Measurements from ENCODE around the gene RBM27. TPM values are rescaled to one million over a fixed set of nuclear protein-coding genes. Genes with fewer than 3 reads are reported as not detected.
"Not testable (repeated sequence)": the region's sequence is repeated elsewhere in the genome, so short reads cannot be mapped to it uniquely, and the experiment has no call there.

RBM27 gene
- total RNA-seq, 2 experiments from 2014 or later: 19.0 to 26.5 TPM

DNA sequence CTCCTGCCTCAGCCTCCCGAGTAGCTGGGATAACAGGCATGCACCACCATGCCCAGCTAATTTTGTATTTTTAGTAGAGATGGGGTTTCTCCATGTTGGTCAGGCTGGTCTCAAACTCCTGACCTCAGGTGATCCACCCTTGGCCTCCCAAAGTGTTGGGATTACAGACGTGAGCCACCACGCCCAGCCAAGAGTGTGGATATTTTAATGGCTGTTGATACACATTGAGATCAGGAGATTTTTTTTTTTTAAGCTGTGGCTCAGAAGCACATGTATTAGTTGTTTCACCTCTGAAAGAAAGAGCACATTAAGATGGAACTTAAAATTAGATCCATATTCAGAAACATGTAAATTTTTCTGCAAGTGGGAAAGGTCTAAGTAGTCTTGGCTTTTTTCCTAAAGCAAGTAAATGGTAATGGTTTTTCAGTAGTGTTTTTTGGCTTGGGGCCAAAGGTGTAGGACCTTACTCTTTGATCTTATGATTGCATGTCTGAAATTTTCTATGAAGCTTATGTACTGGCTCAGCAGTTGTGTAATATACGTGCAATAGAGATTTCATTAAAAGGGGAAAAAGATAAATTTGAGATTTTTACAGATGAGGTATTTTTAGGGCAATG is 9.9 kb downstream of the RBM27 start:
- Mint-ChIP-seq H3K27ac (no peak overlapping the region), H3K4me3 (no peak overlapping the region), H3K4me1 (peaks cover 19% of the 10 kb centered on the region), H3K36me3 (peaks cover 12% of the 10 kb centered on the region), H3K9me3 (ENCODE audit: low read depth) (no peaks in the 10 kb centered on the region), H3K27me3 (no peaks in the 10 kb centered on the region)
- ATAC-seq: no peak
- CTCF ChIA-PET: no interaction called here
- DNase-seq: no peak

DNA sequence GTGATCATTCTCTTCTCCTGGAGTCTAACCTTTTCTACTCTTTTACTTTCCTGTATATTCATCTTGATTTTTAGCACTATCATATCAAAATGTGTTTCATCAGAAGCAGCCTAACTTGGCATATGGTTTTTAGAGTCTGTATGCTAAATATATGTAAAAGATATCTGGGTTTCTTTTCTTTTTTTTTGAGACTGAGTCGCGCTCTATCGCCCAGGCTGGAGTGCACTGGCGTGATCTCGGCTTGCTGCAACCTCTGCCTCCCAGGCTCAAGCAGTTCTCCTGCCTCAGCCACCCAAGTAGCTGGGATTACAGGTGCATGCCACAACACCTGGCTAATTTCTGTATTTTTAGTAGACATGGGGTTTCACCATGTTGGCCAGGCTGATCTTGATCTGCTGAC is 11.5 kb downstream of the RBM27 start:
- CTCF ChIA-PET; DNase-seq; H3K9me3 Mint-ChIP-seq (ENCODE audit: low read depth); H3K27ac Mint-ChIP-seq; H3K4me3 Mint-ChIP-seq; ATAC-seq; H3K27me3 Mint-ChIP-seq: not testable (repeated sequence)
- peaks cover 12% of the 10 kb centered on the region for H3K4me1 Mint-ChIP-seq
- H3K36me3 Mint-ChIP-seq: peaks cover 16% of the 10 kb centered on the region

DNA sequence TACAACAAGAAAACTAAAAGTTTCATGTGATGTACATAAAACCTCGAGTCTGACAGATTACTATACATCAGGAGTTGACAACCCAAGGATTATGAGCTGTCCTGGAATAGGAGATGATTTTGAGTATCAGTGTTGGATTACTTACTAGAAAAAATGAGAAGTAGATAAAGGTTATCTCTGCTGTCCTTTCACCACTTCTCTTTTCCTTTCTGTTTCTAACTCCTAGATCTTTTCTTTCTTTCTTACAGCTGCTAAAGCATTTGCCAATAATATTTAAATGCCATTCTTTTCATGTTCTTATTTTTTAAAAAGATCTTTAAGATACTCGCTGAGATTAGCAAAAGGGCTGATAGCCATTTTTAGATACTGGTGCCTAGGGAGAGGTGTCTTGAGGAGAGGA is 14.8 kb downstream of the RBM27 start:
- no peak for ATAC-seq
- CTCF ChIA-PET: interaction anchor here (1.8 kb wide), 1 partner anchor 15 kb away, joined by 3 read pairs; the partner anchor contains the start of gene RBM27
- H3K36me3 Mint-ChIP-seq: peaks cover 19% of the 10 kb centered on the region

DNA sequence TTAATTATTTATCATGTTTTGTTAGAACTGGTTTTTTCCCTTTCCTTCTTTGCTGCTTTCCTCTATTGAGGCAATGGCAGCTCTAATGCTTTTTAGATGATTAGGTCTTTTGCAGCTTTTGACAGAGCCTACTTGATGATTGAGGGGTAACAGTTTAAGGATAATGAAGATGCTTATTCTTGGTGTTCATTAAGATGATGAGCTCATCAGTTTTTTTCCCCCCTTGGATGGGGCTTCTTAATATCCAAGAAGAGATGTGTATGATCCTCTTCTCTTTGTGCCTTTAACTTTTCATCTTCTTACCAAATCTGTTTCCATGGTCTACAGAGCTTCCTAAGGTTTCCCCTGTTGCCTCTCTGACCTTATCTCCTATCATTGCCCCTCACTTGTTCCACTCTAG is 15.8 kb downstream of the RBM27 start:
- DNase-seq: no peak
- CTCF ChIA-PET: interaction anchor here (1.8 kb wide), 1 partner anchor 16 kb away, joined by 3 read pairs; the partner anchor contains the start of gene RBM27
- no peak for ATAC-seq
- no peaks in the 10 kb centered on the region for H3K9me3 Mint-ChIP-seq (ENCODE audit: low read depth)
- H3K4me1 Mint-ChIP-seq: peaks cover 12% of the 10 kb centered on the region
- H3K27ac Mint-ChIP-seq: no peak overlapping the region
- peaks cover 24% of the 10 kb centered on the region for H3K36me3 Mint-ChIP-seq
- no peaks in the 10 kb centered on the region for H3K27me3 Mint-ChIP-seq
- no peak overlapping the region for H3K4me3 Mint-ChIP-seq

More for the DNA sequence above, 14.8 kb downstream of the RBM27 start:
- Mint-ChIP-seq H3K27me3 (no peaks in the 10 kb centered on the region), H3K4me3 (no peak overlapping the region), H3K27ac (no peak overlapping the region), H3K9me3 (ENCODE audit: low read depth) (no peaks in the 10 kb centered on the region), H3K4me1 (peaks cover 16% of the 10 kb centered on the region)
- no peak for DNase-seq

DNA sequence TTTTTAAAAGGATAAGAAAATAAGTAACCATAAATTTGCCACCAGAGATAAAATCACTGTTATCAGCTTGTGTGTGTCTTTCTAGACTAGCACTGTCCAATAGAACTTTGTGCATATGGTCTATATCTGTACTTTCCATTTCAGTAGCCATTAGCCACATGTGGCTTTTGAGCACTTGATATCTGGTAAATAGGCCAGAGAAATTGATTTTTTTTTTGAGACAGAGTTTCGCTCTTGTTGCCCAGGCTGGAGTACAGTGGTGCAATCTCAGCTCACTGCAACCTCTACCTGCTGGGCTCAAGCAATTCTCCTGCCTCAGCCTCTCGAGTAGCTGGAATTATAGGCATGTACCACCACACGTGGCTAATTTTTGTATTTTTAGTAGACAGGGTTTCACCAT is 17.8 kb downstream of the RBM27 start:
- no peak overlapping the region for H3K4me3 Mint-ChIP-seq
- CTCF ChIA-PET: interaction anchor here (1.3 kb wide), 1 partner anchor 9 kb away, joined by 5 read pairs; no protein-coding TSS in a partner anchor
- peaks cover 8% of the 10 kb centered on the region for H3K4me1 Mint-ChIP-seq
- H3K27me3 Mint-ChIP-seq: no peaks in the 10 kb centered on the region
- H3K9me3 Mint-ChIP-seq (ENCODE audit: low read depth): no peaks in the 10 kb centered on the region
- no peak overlapping the region for H3K27ac Mint-ChIP-seq
- ATAC-seq: no peak
- no peak for DNase-seq
- H3K36me3 Mint-ChIP-seq: peaks cover 27% of the 10 kb centered on the region

DNA sequence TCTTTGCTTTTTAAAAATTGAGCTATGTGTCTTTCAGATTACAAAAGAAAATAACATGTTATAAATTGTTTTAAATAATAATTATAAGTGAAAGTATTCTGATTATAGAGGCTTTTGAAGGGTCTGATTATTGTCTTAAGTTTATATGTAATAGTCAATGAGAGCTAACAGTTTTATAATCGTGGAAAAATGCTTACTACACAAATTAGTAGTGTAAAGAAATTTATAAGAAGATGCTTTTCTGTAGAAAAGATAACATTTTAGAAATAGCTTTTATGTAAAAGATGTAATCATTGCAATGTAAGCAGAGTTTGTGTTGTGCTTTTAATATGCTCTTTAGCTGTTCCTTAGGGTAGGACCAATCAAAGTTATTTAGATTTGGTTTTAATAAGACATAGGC is 18.6 kb downstream of the RBM27 start:
- ATAC-seq: no peak
- H3K27ac Mint-ChIP-seq: no peak overlapping the region
- peaks cover 8% of the 10 kb centered on the region for H3K4me1 Mint-ChIP-seq
- H3K36me3 Mint-ChIP-seq: peaks cover 27% of the 10 kb centered on the region
- H3K9me3 Mint-ChIP-seq (ENCODE audit: low read depth): no peaks in the 10 kb centered on the region
- no peaks in the 10 kb centered on the region for H3K27me3 Mint-ChIP-seq
- CTCF ChIA-PET: no interaction called here
- DNase-seq: no peak
- no peak overlapping the region for H3K4me3 Mint-ChIP-seq

DNA sequence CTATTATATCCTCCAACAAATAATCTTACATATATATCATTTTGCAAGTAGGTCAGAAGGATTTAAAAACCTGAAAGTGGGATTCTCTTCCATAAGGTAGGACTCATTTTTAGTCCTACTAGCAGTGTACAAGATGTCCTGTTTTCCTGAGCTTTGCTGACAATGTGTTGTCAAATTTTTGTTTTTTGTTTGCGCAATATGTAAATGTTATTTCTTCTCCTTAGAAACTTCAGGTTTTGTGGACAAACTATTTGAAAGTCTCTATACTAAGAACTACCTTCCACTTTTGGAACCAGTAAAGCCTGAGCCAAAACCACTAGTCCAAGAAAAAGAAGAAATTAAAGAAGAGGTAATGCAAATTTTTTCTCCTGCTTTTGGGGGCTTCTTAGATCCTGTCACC is 19.8 kb downstream of the RBM27 start:
- H3K36me3 Mint-ChIP-seq: peaks cover 27% of the 10 kb centered on the region
- ATAC-seq: no peak
- H3K27ac Mint-ChIP-seq: no peak overlapping the region
- no peak overlapping the region for H3K4me3 Mint-ChIP-seq
- no peaks in the 10 kb centered on the region for H3K9me3 Mint-ChIP-seq (ENCODE audit: low read depth)
- peaks cover 6% of the 10 kb centered on the region for H3K4me1 Mint-ChIP-seq
- DNase-seq: no peak
- CTCF ChIA-PET: no interaction called here
- no peaks in the 10 kb centered on the region for H3K27me3 Mint-ChIP-seq

DNA sequence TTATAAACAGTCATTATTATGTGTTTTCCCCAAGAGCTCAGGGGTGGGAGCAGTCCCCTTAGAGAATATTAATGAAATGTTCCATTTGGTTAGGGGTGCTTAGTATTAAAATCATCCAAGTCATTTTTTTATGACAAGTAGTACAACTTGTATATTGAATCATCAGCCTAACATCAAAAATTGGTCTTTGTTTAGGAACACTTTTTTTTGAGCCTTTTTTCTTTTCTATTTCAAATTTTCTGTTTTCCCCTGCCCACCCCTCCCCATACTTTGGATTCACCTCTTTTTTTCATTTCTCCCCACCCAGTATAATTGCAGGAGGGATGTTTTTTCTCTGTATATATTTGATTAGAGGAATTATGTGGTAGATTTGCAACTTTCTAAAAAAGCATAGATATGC is 25.8 kb downstream of the RBM27 start:
- H3K27me3 Mint-ChIP-seq: no peaks in the 10 kb centered on the region
- peaks cover 39% of the 10 kb centered on the region for H3K36me3 Mint-ChIP-seq
- DNase-seq (no peak), ATAC-seq (no peak)
- no peaks in the 10 kb centered on the region for H3K4me1 Mint-ChIP-seq
- no peak overlapping the region for H3K4me3 Mint-ChIP-seq
- CTCF ChIA-PET: no interaction called here
- peak overlapping the region; percentile 50 for H3K27ac Mint-ChIP-seq
- no peaks in the 10 kb centered on the region for H3K9me3 Mint-ChIP-seq (ENCODE audit: low read depth)

DNA sequence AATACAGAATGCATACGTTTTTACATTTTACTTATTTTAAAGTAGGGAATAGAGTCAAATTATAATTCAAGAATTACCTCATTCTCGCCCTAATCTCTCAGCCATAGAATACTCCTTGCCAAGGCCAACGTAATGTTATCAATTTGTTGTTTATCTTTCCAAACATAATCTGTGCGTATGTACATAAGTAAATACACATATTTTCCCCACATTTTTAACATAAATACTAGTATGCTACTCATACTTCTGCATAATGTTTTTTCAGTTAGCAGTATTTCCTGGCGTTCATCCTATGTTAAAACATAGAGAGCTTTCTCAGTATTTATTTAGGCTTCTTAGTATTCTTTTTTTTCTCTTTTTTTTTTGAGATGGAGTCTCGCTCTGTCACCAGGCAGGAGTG is 28.8 kb downstream of the RBM27 start:
- no peak for DNase-seq
- Mint-ChIP-seq H3K27me3 (no peaks in the 10 kb centered on the region), H3K9me3 (ENCODE audit: low read depth) (no peaks in the 10 kb centered on the region), H3K36me3 (peaks cover 43% of the 10 kb centered on the region), H3K4me1 (no peaks in the 10 kb centered on the region), H3K4me3 (no peak overlapping the region), H3K27ac (no peak overlapping the region)
- CTCF ChIA-PET: no interaction called here
- ATAC-seq: no peak

DNA sequence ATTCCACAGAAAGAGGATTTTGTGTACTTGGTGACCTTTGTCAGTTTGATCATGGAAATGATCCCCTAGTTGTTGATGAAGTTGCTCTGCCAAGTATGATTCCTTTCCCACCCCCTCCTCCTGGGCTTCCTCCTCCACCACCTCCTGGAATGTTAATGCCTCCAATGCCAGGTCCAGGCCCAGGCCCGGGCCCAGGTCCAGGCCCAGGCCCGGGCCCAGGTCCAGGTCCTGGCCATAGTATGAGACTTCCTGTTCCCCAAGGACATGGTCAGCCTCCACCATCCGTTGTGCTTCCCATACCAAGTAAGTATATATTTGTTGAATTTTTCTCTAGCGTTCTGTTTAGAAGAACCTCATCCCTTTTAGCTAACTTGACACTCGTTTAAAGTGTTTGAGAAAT is 30.0 kb downstream of the RBM27 start:
- Mint-ChIP-seq H3K9me3 (ENCODE audit: low read depth) (no peaks in the 10 kb centered on the region), H3K27ac (no peak overlapping the region), H3K27me3 (no peaks in the 10 kb centered on the region), H3K4me1 (peaks cover 2% of the 10 kb centered on the region), H3K36me3 (peaks cover 45% of the 10 kb centered on the region), H3K4me3 (no peak overlapping the region)
- CTCF ChIA-PET: no interaction called here
- ATAC-seq (no peak), DNase-seq (no peak)

DNA sequence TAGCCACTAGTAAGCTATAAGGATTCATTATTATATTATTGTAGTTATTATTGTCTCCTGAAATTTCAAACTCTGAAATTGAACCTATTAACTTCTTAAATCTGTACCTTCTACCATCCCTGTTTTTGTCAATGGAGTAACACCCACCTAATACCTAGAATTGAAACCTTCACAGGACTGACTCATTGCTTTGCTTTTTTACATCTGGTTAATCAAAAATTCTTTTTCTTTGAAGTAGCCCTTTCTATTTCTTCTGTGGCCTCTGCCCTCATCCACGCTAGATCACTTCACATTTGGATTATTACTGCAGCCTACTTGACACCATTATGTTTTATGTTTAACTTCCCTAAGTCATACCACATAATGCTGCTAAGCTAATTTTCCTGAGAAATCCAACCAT is 35.6 kb downstream of the RBM27 start:
- Mint-ChIP-seq H3K4me3 (no peak overlapping the region), H3K27me3 (no peaks in the 10 kb centered on the region), H3K4me1 (peaks cover 11% of the 10 kb centered on the region), H3K36me3 (peaks cover 22% of the 10 kb centered on the region), H3K27ac (peak overlapping the region; percentile 9), H3K9me3 (ENCODE audit: low read depth) (no peaks in the 10 kb centered on the region)
- no peak for DNase-seq
- ATAC-seq: peak; percentile 58
- CTCF ChIA-PET: interaction anchor here (0.6 kb wide), 1 partner anchor 65 kb away, joined by 3 read pairs; no protein-coding TSS in a partner anchor

DNA sequence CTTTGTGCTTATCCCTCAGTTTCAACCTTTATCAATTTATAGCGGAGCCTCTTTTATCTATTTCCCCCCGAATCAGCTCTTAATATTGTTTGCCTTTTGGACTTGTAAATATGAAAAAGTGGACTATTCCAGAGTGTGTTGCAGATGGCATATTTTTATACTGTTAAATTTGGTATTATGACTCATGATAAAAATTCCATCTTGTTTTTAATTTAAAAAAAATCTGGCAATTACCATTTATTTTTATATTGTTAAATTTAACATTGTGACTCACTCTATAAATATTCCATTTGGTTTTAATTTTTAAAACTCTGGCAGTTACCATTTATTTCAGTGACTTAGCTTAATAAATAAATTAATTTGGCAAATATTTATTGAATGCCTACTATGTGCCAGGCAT is 37.5 kb downstream of the RBM27 start:
- H3K36me3 Mint-ChIP-seq: peaks cover 23% of the 10 kb centered on the region
- H3K9me3 Mint-ChIP-seq (ENCODE audit: low read depth): no peaks in the 10 kb centered on the region

DNA sequence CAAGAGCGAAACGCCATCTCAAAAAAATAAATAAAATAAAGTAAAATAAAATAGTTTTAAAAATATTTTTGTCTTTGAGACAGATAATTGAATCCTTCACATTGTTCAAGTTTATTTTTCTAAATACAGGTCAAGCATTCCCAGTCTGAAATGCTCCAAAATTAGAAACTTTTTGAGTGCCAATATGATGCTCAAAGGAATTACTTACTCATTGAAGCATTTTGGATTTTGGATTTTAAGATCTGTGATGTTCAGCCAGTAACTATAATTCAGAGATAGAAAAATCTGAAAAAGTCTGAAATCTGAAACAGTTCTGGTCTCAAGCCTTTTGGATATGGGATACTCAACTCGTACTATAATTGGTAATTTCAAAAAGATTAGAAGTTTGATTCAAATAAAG is 39.8 kb downstream of the RBM27 start:
- CTCF ChIA-PET: no interaction called here
- no peak for DNase-seq
- no peaks in the 10 kb centered on the region for H3K27me3 Mint-ChIP-seq
- H3K4me1 Mint-ChIP-seq: peaks cover 15% of the 10 kb centered on the region
- H3K36me3 Mint-ChIP-seq: peaks cover 20% of the 10 kb centered on the region
- ATAC-seq: no peak
- H3K4me3 Mint-ChIP-seq: no peak overlapping the region
- no peak overlapping the region for H3K27ac Mint-ChIP-seq
- H3K9me3 Mint-ChIP-seq (ENCODE audit: low read depth): no peaks in the 10 kb centered on the region

More for the DNA sequence above, 37.5 kb downstream of the RBM27 start:
- DNase-seq: no peak
- no peak for ATAC-seq
- Mint-ChIP-seq H3K4me3 (no peak overlapping the region), H3K4me1 (peaks cover 12% of the 10 kb centered on the region), H3K27me3 (no peaks in the 10 kb centered on the region), H3K27ac (no peak overlapping the region)
- CTCF ChIA-PET: no interaction called here

DNA sequence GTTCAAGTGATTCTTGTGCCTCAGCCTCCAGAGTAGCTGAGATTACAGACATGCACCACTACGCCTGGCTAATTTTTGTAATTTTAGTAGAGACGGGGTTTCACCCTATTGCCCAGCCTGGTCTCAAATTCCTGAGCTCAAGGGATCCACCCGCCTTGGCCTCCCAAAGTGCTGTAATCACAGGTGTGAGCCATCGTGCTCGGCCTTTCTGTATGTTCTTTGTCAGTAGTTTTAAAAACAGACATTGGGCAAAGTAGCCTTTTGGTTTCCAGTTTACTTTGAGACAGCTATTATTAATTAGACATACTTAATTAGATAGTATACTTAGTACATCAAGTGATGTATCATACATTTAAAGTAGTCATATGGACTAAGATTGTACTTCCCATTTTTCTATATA is 45.2 kb downstream of the RBM27 start:
- no peak overlapping the region for H3K4me3 Mint-ChIP-seq
- DNase-seq (no peak), ATAC-seq (no peak)
- peaks cover 25% of the 10 kb centered on the region for H3K36me3 Mint-ChIP-seq
- H3K27ac Mint-ChIP-seq: no peak overlapping the region
- H3K9me3 Mint-ChIP-seq (ENCODE audit: low read depth): no peaks in the 10 kb centered on the region
- H3K27me3 Mint-ChIP-seq: no peaks in the 10 kb centered on the region
- CTCF ChIA-PET: no interaction called here
- H3K4me1 Mint-ChIP-seq: peaks cover 7% of the 10 kb centered on the region
